Muscle of leg (tissue), 11 donors: ENCODE data around the gene ARHGEF16. TPM values are rescaled to one million over a fixed set of nuclear protein-coding genes. Genes with fewer than 3 reads are reported as not detected.

ENCODE experiments used
- DNase-seq: peaks from one replicate; pipeline ENCODE4 v3.0.0; 2013
- H3K27ac ChIP-seq: one replicate; pipeline ENCODE4 v1.5.1; 2013; ENCODE audit warnings: mild to moderate bottlenecking, low read length, control low read depth
- H3K27me3 ChIP-seq: one replicate; pipeline ENCODE4 v1.6.1; 2013; ENCODE audit warnings: low read length; ENCODE audit not compliant: control insufficient read depth, insufficient read depth
- H3K36me3 ChIP-seq: one replicate; pipeline ENCODE4 v1.6.1; 2013; ENCODE audit warnings: low read length; ENCODE audit not compliant: control insufficient read depth, insufficient read depth
- H3K4me1 ChIP-seq: one replicate; pipeline ENCODE4 v1.6.1; 2013; ENCODE audit warnings: low read length; ENCODE audit not compliant: control insufficient read depth, insufficient read depth
- H3K4me3 ChIP-seq: one replicate; pipeline ENCODE4 v1.5.1; 2013; ENCODE audit warnings: low read length, control low read depth
- H3K9me3 ChIP-seq: replicated peaks from 2 replicates; pipeline ENCODE4 v1.6.1; 2013; ENCODE audit warnings: low read depth, low read length; ENCODE audit not compliant: control insufficient read depth
- WGBS: methylation state at CpG from one replicate; pipeline ENCODE4 v1.1.5; 2013; ENCODE audit warnings: missing lambda C conversion rate; ENCODE audit not compliant: insufficient coverage; 5-methylcytosine and 5-hydroxymethylcytosine counted together
- polyA plus RNA-seq, 8 donors: library from polyadenylated mRNA; unstranded; fragments of 120-200 nt; gene quantifications; one replicate each; pipeline versions ENCODE4 v1.2.1 to v1.2.3, GENCODE V29; 2013; ENCODE audit warnings: inconsistent platforms in 1 of 8, low replicate concordance in 1 of 8; ENCODE audit not compliant: insufficient read length in 8 of 8, insufficient read depth in 1 of 8
- total RNA-seq: library from RNA; stranded (reverse); fragments of 120-200 nt; gene quantifications from one replicate; pipeline ENCODE4 v1.2.4, GENCODE V29; 2013

Gene ARHGEF16
- total and polyA plus RNA-seq, 9 donors, result 0.35 to 2.3 (median 0.53) TPM

- no peak for DNase-seq
- H3K36me3 ChIP-seq, result no peaks in the 10 kb centered on the region
- WGBS, result 84% methylated on average over 26 of the region's 36 CpGs
These were observed 41.6 kb downstream of the ARHGEF16 start for GRCh38 chr1:3495776-3496745.

GRCh38 chr1:3496916-3497315 lies 42.5 kb downstream of the ARHGEF16 start:
- no peak overlapping the region for H3K4me3 ChIP-seq
- no peaks in the 10 kb centered on the region for H3K36me3 ChIP-seq
- H3K27me3 ChIP-seq, result no peaks in the 10 kb centered on the region
- 89% methylated on average over 20 of the region's 20 CpGs for WGBS
- DNase-seq, result no peak
- H3K27ac ChIP-seq, result no peak overlapping the region
- no peaks in the 10 kb centered on the region for H3K9me3 ChIP-seq
- H3K4me1 ChIP-seq, result peaks cover 23% of the 10 kb centered on the region

More at GRCh38 chr1:3495776-3496745, 41.6 kb downstream of the ARHGEF16 start:
- Histone ChIP-seq H3K9me3 (no peaks in the 10 kb centered on the region), H3K27ac (no peak overlapping the region), H3K4me1 (peaks cover 28% of the 10 kb centered on the region), H3K4me3 (no peak overlapping the region), H3K27me3 (no peaks in the 10 kb centered on the region)

DNA sequence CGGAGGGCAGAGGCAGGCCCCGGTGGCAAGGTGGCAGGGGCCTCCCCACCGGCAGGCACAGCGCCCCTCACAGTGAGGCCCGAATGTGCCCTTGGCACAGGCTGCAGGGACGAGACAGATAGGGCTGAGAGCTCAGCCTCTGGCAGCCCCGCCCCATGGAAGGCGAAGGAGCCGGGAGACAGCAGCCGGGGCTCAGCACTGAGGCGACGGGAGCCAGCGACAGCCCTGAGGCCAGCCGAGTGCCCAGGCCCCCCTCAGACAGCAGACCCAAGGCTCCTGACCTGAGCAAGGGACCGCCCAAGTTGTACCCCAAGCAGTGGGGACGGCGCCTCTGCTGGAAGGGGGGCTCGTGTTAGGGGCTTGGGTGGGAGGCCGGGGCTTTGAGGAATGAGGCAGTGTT lies 43.1 kb downstream of the ARHGEF16 start:
- Histone ChIP-seq H3K27me3 (no peaks in the 10 kb centered on the region), H3K36me3 (no peaks in the 10 kb centered on the region)
- WGBS, result 68% methylated on average over 17 of the region's 19 CpGs

DNA sequence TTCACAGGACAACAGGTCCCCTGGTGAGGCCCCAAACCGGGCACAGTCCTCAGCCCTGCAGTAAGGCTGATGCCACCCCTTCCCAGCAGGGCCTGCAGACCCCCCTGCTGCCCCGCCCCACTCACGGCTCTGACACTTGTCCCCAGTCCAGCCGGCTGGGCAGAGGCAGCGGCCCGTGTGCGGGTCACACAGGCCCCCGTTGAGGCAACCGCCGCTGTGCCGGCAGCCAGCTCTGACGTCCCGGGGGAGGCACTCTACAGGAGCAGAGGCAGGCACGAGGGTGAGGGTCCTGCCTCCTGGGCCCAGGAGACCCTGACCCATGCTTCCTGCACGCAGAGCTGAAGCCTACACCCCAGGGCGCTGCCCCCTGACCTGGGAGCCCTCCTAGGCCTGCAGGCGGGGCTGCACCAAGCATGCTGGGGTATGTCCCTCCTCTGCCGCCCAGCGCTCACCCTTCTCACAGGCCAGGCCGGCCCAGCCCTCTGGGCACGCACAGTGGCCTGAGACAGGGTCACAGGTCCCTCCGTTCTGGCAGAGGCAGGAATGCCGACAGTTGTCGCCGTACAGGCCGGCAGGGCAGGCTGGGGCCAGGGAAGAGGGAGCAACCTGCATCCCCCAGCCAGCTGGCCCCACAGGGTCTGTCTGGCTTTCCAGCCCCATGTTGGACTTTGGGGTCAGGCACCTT lies 43.9 kb downstream of the ARHGEF16 start:
- 70% methylated on average over 26 of the region's 26 CpGs for WGBS
- Histone ChIP-seq H3K27me3 (no peaks in the 10 kb centered on the region), H3K9me3 (no peaks in the 10 kb centered on the region), H3K4me3 (no peak overlapping the region), H3K4me1 (peaks cover 14% of the 10 kb centered on the region), H3K27ac (no peak overlapping the region), H3K36me3 (no peaks in the 10 kb centered on the region)
- DNase-seq, result no peak

More for the DNA sequence above, 43.1 kb downstream of the ARHGEF16 start:
- no peak overlapping the region for H3K27ac ChIP-seq
- DNase-seq, result no peak
- peaks cover 17% of the 10 kb centered on the region for H3K4me1 ChIP-seq
- no peak overlapping the region for H3K4me3 ChIP-seq
- no peaks in the 10 kb centered on the region for H3K9me3 ChIP-seq

GRCh38 chr1:3498986-3499385 lies 44.5 kb downstream of the ARHGEF16 start:
- no peaks in the 10 kb centered on the region for H3K27me3 ChIP-seq
- WGBS, result 78% methylated on average over 6 of the region's 8 CpGs
- no peak overlapping the region for H3K27ac ChIP-seq

GRCh38 chr1:3499611-3500010 lies 45.1 kb downstream of the ARHGEF16 start:
- Histone ChIP-seq H3K4me3 (no peak overlapping the region), H3K4me1 (peaks cover 6% of the 10 kb centered on the region), H3K27me3 (no peaks in the 10 kb centered on the region), H3K36me3 (no peaks in the 10 kb centered on the region), H3K9me3 (no peaks in the 10 kb centered on the region), H3K27ac (no peak overlapping the region)
- DNase-seq, result no peak
- WGBS, result 81% methylated on average over 19 of the region's 22 CpGs

More at GRCh38 chr1:3498986-3499385, 44.5 kb downstream of the ARHGEF16 start:
- Histone ChIP-seq H3K9me3 (no peaks in the 10 kb centered on the region), H3K36me3 (no peaks in the 10 kb centered on the region), H3K4me1 (peaks cover 12% of the 10 kb centered on the region), H3K4me3 (no peak overlapping the region)
- no peak for DNase-seq

- no peak for DNase-seq
These were observed 45.9 kb downstream of the ARHGEF16 start for GRCh38 chr1:3500265-3500835.

DNA sequence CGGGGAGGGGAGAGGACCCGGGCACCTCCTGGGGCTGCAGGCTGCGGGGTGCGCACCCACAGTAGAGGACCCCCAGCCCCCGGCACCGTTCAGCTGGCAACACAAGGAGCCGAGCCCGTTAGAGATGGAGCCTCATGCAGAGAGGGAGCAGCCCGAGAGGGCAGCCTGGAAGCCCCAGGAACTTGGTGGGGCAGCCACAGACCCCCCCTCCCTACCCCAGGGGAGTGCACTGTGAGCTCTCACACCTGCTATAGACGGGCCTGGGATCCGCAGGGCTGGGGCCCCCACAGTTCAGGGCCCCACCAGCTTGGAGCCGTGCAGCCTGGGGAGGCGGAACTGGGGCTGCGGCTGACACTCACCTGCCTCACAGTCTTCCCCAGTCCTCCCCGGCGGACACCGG lies 47.0 kb downstream of the ARHGEF16 start:
- no peaks in the 10 kb centered on the region for H3K4me1 ChIP-seq
- whole genome bisulfite sequencing, result 77% methylated on average over 14 of the region's 17 CpGs
- no peaks in the 10 kb centered on the region for H3K27me3 ChIP-seq
- no peaks in the 10 kb centered on the region for H3K36me3 ChIP-seq
- no peaks in the 10 kb centered on the region for H3K9me3 ChIP-seq
- no peak overlapping the region for H3K27ac ChIP-seq
- no peak overlapping the region for H3K4me3 ChIP-seq
- no peak for DNase-seq

More at GRCh38 chr1:3500265-3500835, 45.9 kb downstream of the ARHGEF16 start:
- H3K9me3 ChIP-seq, result no peaks in the 10 kb centered on the region
- no peak overlapping the region for H3K27ac ChIP-seq
- no peak overlapping the region for H3K4me3 ChIP-seq
- no peaks in the 10 kb centered on the region for H3K27me3 ChIP-seq
- H3K4me1 ChIP-seq, result no peaks in the 10 kb centered on the region
- 77% methylated on average over 31 of the region's 32 CpGs for WGBS
- no peaks in the 10 kb centered on the region for H3K36me3 ChIP-seq

DNA sequence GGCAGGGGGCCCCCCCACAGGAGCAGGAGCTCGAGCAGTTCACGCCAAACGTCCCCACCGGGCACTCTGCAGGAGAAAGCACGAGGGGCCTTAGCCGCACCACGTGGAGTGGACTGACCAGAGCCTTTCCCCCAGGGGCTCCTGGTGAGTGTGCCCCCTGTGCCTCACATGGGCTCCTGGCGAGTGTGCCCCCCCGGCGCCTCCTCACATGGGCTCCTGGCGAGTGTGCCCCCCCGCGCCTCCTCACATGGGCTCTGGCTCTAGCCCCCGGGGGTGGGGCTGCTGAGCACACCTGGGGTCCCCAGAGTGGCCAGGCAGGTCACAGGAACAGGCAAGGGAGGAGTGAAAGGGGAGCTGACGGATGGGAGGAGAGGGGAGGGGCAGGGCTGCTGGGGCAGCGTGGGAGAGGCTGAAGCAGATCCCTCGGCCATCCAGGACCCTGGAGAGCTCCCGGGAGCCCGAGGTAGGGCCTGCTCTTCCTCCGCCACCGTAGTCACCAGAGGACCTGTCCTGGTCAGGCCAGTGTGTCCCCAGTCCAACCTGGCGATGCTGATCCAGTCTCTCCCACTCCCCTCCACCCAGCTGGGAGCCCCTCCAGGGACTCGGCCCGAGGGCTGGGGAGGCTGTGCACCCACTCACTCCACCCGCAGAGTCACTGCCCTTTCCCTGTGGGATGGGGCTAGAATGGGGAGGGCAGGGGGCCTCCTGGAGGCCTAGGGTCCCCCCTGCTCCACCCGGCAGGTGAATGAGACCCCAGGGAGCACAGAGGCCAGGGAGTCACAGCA lies 47.6 kb downstream of the ARHGEF16 start:
- Histone ChIP-seq H3K4me1 (no peaks in the 10 kb centered on the region), H3K4me3 (no peak overlapping the region), H3K27ac (no peak overlapping the region), H3K36me3 (no peaks in the 10 kb centered on the region), H3K27me3 (no peaks in the 10 kb centered on the region), H3K9me3 (no peaks in the 10 kb centered on the region)
- peak; percentile 63 for DNase-seq
- 47% methylated on average over 21 of the region's 26 CpGs for WGBS
